IMR-90 (cell line): ENCODE results near the gene PFAS. TPM values are rescaled to one million over a fixed set of nuclear protein-coding genes. Genes with fewer than 3 reads are reported as not detected.

ENCODE experiments used
- ATAC-seq: fragments of 200-7000 bp; cut with Tn5 transposase; 2 replicates; pipeline ENCODE4 v1.9.1; 2020; ENCODE audit warnings: low read depth, mild to moderate bottlenecking, moderate library complexity
- BruUV-seq: library from RNA; stranded (reverse); fragments of 400-500 nt; replicated peaks from 2 replicates; lab custom pipeline; 2021; lab: Mats Ljungman, UMichigan
- CTCF ChIA-PET: fragments of 300-600 bp; formaldehyde crosslinking; extraction: SDS; loops from one replicate; lab custom pipeline; 2021; ENCODE audit warnings: antibody characterized with exemption; lab: Yijun Ruan, JAX
- POLR2A ChIA-PET: fragments of 300-600 bp; sonication (Branson Sonifier 250); formaldehyde crosslinking; loops from one replicate; lab custom pipeline; 2022; ENCODE audit warnings: antibody characterized with exemption; ENCODE audit not compliant: unreplicated experiment; lab: Charles Lee
- DNase-seq: peaks from one replicate; pipeline ENCODE4 v3.0.0; 2013
- H2AFZ ChIP-seq: replicated peaks from 2 replicates; pipeline ENCODE3; 2013; ENCODE audit warnings: low read length, mild to moderate bottlenecking; ENCODE audit not compliant: poor library complexity
- H2AK5ac ChIP-seq: 2 replicates; pipeline ENCODE4 v1.6.1; 2013; ENCODE audit warnings: low read depth, low read length, inconsistent platforms
- H2AK9ac ChIP-seq: replicated peaks from 2 replicates; pipeline ENCODE3; 2013; ENCODE audit warnings: mild to moderate bottlenecking, low read depth, low read length, moderate library complexity; ENCODE audit not compliant: poor library complexity
- H2BK120ac ChIP-seq: 2 replicates; pipeline ENCODE4 v1.6.1; 2013; ENCODE audit warnings: low read depth, low read length, inconsistent platforms
- H2BK15ac ChIP-seq: 3 replicates; pipeline ENCODE4 v1.6.1; 2013; ENCODE audit warnings: low read depth, low read length, inconsistent platforms
- H2BK20ac ChIP-seq: 2 replicates; pipeline ENCODE4 v1.6.1; 2013; ENCODE audit warnings: low read depth, mild to moderate bottlenecking, inconsistent platforms, low read length, moderate library complexity
- H2BK5ac ChIP-seq: 2 replicates; pipeline ENCODE4 v1.6.1; 2013; ENCODE audit warnings: mild to moderate bottlenecking, low read depth, low read length, inconsistent platforms; ENCODE audit not compliant: poor library complexity, severe bottlenecking
- H3K14ac ChIP-seq: replicated peaks from 2 replicates; pipeline ENCODE4 v1.6.1; 2013; ENCODE audit warnings: low read depth, low read length, inconsistent platforms
- H3K18ac ChIP-seq: 2 replicates; pipeline ENCODE4 v1.6.1; 2013; ENCODE audit warnings: low read depth, low read length, control low read depth
- H3K23ac ChIP-seq: 2 replicates; pipeline ENCODE4 v1.6.1; 2013; ENCODE audit warnings: low read depth, low read length, inconsistent platforms
- H3K27ac ChIP-seq: 2 replicates; pipeline ENCODE4 v1.5.1; 2013; ENCODE audit warnings: mild to moderate bottlenecking, control low read depth, low read length; ENCODE audit not compliant: insufficient read depth
- H3K27me3 ChIP-seq: 2 replicates; pipeline ENCODE4 v1.6.1; 2013; ENCODE audit warnings: low read length; ENCODE audit not compliant: control insufficient read depth, insufficient read depth
- H3K36me3 ChIP-seq: 2 replicates; pipeline ENCODE4 v1.6.1; 2013; ENCODE audit warnings: low read length, mixed read lengths; ENCODE audit not compliant: control insufficient read depth, insufficient read depth
- H3K4ac ChIP-seq: 2 replicates; pipeline ENCODE4 v1.6.1; 2013; ENCODE audit warnings: low read depth, low read length, inconsistent platforms
- H3K4me1 ChIP-seq: 2 replicates; pipeline ENCODE4 v1.6.1; 2013; ENCODE audit warnings: low read length, mixed read lengths; ENCODE audit not compliant: control insufficient read depth, insufficient read depth
- H3K4me2 ChIP-seq: 2 replicates; pipeline ENCODE4 v1.6.1; 2013; ENCODE audit warnings: low read depth, mild to moderate bottlenecking, control low read depth, low read length, moderate library complexity
- H3K4me3 ChIP-seq: 2 replicates; pipeline ENCODE4 v1.5.1; 2013; ENCODE audit warnings: low read depth, mild to moderate bottlenecking, control low read depth, low read length, moderate library complexity; ENCODE audit not compliant: insufficient read depth
- H3K56ac ChIP-seq: 2 replicates; pipeline ENCODE4 v1.6.1; 2013; ENCODE audit warnings: low read length, inconsistent platforms; ENCODE audit not compliant: insufficient read depth; ENCODE audit errors: extremely low read depth
- H3K79me1 ChIP-seq, 2 experiments: 2 replicates each; pipeline ENCODE4 v1.6.1; 2013; ENCODE audit warnings: low read length in 2 of 2, inconsistent platforms in 1 of 2, low read depth in 1 of 2
- H3K9ac ChIP-seq: 2 replicates; pipeline ENCODE4 v1.6.1; 2013; ENCODE audit warnings: low read depth, low read length, control low read depth
- H3K9me1 ChIP-seq: 2 replicates; pipeline ENCODE4 v1.6.1; 2013; ENCODE audit warnings: low read length, inconsistent platforms; ENCODE audit not compliant: insufficient read depth
- H3K9me3 ChIP-seq: 2 replicates; pipeline ENCODE4 v1.6.1; 2013; ENCODE audit warnings: low read length; ENCODE audit not compliant: control insufficient read depth, insufficient read depth
- H4K20me1 ChIP-seq: 2 replicates; pipeline ENCODE4 v1.6.1; 2013; ENCODE audit warnings: low read length, inconsistent platforms; ENCODE audit not compliant: insufficient read depth
- H4K5ac ChIP-seq: 2 replicates; pipeline ENCODE4 v1.6.1; 2013; ENCODE audit warnings: mild to moderate bottlenecking, low read depth, low read length, control low read depth
- H4K8ac ChIP-seq, 2 experiments: 2 replicates each; pipeline ENCODE4 v1.6.1; 2013; ENCODE audit warnings: low read depth in 2 of 2, low read length in 2 of 2, control low read depth in 1 of 2, inconsistent platforms in 1 of 2
- H4K91ac ChIP-seq: 2 replicates; pipeline ENCODE4 v1.6.1; 2013; ENCODE audit warnings: low read depth, low read length, inconsistent platforms; ENCODE audit not compliant: insufficient read depth
- BHLHE40 ChIP-seq: fragments of 150-350 bp; IDR thresholded peaks from 2 replicates; pipeline ENCODE4 v1.6.1; 2016; ENCODE audit warnings: mild to moderate bottlenecking, low read depth, low read length
- CEBPB ChIP-seq: IDR thresholded peaks from 2 replicates; pipeline ENCODE4 v1.6.1; 2012; ENCODE audit warnings: low read depth, low read length, improper control_type of control experiment
- CHD1 ChIP-seq: IDR thresholded peaks from 2 replicates; pipeline ENCODE4 v1.6.1; 2012; ENCODE audit warnings: low read depth, low read length, improper control_type of control experiment
- CTCF ChIP-seq: conservative IDR thresholded peaks from 2 replicates; pipeline ENCODE4 v1.5.1; 2012; ENCODE audit warnings: mild to moderate bottlenecking, low read depth, low read length, improper control_type of control experiment
- ELK1 ChIP-seq: fragments of 150-350 bp; IDR thresholded peaks from 2 replicates; pipeline ENCODE4 v1.6.1; 2016; ENCODE audit warnings: low read depth, mild to moderate bottlenecking, low read length, moderate library complexity, borderline replicate concordance
- MAZ ChIP-seq: IDR thresholded peaks from 2 replicates; pipeline ENCODE4 v1.6.1; 2012; ENCODE audit warnings: low read depth, mild to moderate bottlenecking, low read length, improper control_type of control experiment, moderate library complexity, borderline replicate concordance
- MXI1 ChIP-seq: IDR thresholded peaks from 2 replicates; pipeline ENCODE4 v1.6.1; 2012; ENCODE audit warnings: low read depth, mild to moderate bottlenecking, low read length, moderate library complexity, borderline replicate concordance
- NFE2L2 ChIP-seq: fragments of 150-350 bp; IDR thresholded peaks from 2 replicates; pipeline ENCODE4 v1.6.1; 2016; ENCODE audit warnings: low read depth, mild to moderate bottlenecking, low read length
- POLR2A ChIP-seq: IDR thresholded peaks from 2 replicates; pipeline ENCODE4 v1.6.1; 2012; ENCODE audit warnings: mild to moderate bottlenecking, low read depth, low read length
- RCOR1 ChIP-seq: IDR thresholded peaks from 2 replicates; pipeline ENCODE4 v1.6.1; 2012; ENCODE audit warnings: mild to moderate bottlenecking, low read length, improper control_type of control experiment; ENCODE audit not compliant: insufficient replicate concordance
- WGBS, 2 experiments: methylation state at CpG; one replicate each; pipeline versions ENCODE4 v1.1.5 to v1.1.7; 2013; ENCODE audit warnings: missing lambda C conversion rate in 2 of 2; ENCODE audit not compliant: insufficient read length in 1 of 2; ENCODE audit errors: extremely low coverage in 2 of 2; 5-methylcytosine and 5-hydroxymethylcytosine counted together
- dilution Hi-C: fragments of 300-500 bp; cut with HindIII; formaldehyde crosslinking; loops from one replicate; pipeline ENCODE4 v1.14.3; 2018; ENCODE audit warnings: low sequenced_read_pairs; ENCODE audit not compliant: unreplicated experiment
- in situ Hi-C: fragments of 300-500 bp; cut with MboI; formaldehyde crosslinking; loops from 3 replicates; pipeline ENCODE4 v1.14.3; 2019; ENCODE audit warnings: low sequenced_read_pairs, inconsistent platforms, mixed read lengths
- intact Hi-C: fragments of 100-400 bp; cut with micrococcal nuclease; formaldehyde crosslinking; loops from 2 replicates; pipeline ENCODE4 v1.10.0; 2022
- polyA plus RNA-seq, 3 experiments: library from polyadenylated mRNA; depleted of rRNA; stranded (reverse); fragments of >200 nt; gene quantifications; 2 replicates each; pipeline ENCODE4 v1.2.3, GENCODE V29; 2012; ENCODE audit warnings: low replicate concordance in 1 of 3
- total RNA-seq: library from RNA; depleted of rRNA; stranded (reverse); fragments of >200 nt; gene quantifications from 2 replicates; pipeline ENCODE4 v1.2.3, GENCODE V29; 2012
- TF ChIP-seq, protein P1 (sequence below): fragments of 150-350 bp; IDR thresholded peaks from 2 replicates; pipeline ENCODE4 v1.6.1; 2017; ENCODE audit warnings: mild to moderate bottlenecking, antibody characterized with exemption, low read length, low read depth

PFAS gene
- total and polyA plus RNA-seq, 2 of the 4 experiments (the other 2 are of a cell fraction): 20.7 to 26.2 TPM

- TF ChIP-seq ELK1: no peak
- no peak for TF ChIP-seq NFE2L2
- TF ChIP-seq MXI1: no peak
- no peak for TF ChIP-seq CEBPB
These were observed 11.9 kb upstream of the PFAS start (continued) for GRCh38 chr17:8237175-8237574.

DNA sequence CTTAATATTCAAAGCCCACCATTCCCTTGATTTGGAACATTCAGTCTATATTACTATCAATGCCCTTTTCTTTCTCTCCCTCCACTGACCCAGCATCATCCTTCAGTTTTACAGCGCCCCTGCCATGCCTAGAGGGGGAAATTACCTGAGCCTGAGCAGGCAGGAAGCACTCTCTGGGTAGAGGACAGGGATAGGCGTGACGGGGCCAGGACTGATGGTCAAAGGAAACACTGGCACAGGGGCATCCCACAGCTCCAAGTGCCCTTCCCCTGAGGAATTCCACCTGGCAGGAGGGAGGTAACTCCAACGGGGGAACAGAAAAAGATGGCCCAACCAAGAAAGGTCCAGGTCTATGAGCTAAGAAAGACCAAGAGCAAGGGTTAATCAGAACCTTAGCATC, 11.2 kb upstream of the PFAS start:
- H4K20me1 ChIP-seq: no peaks in the 10 kb centered on the region
- no peak overlapping the region for H3K23ac ChIP-seq
- ChIA-PET CTCF (no interaction called here), POLR2A (no interaction called here)
- H3K27ac ChIP-seq: no peak overlapping the region
- H2BK120ac ChIP-seq: no peak overlapping the region
- H3K4me1 ChIP-seq: no peaks in the 10 kb centered on the region
- no peak overlapping the region for H2AFZ ChIP-seq
- in situ Hi-C loops (no loop called here), dilution Hi-C loops (loop anchor here (25.0 kb wide), 1 partner anchor 126 kb away; the partner anchor contains the start of genes ALOXE3 and HES7), intact Hi-C loops (no loop called here)
- H4K5ac ChIP-seq: no peak overlapping the region
- no peak overlapping the region for H2AK5ac ChIP-seq
- no peak overlapping the region for H3K4ac ChIP-seq
- H3K27me3 ChIP-seq: no peaks in the 10 kb centered on the region
- no peak overlapping the region for H2AK9ac ChIP-seq
- H3K9ac ChIP-seq: no peak overlapping the region
- no peak overlapping the region for H3K18ac ChIP-seq
- no peak overlapping the region for H4K91ac ChIP-seq
- H3K14ac ChIP-seq: no peak overlapping the region
- ATAC-seq (no peak), DNase-seq (no peak)
- 100% methylated on average over 2 of the region's 4 CpGs; no CpG with 5 or more reads in 1 of the 2 experiments for WGBS, 2 experiments
- no peak overlapping the region for H2BK20ac ChIP-seq
- no peak overlapping the region for H2BK5ac ChIP-seq
- no peak overlapping the region for H4K8ac ChIP-seq
- no peak overlapping the region for H3K4me2 ChIP-seq
- peaks cover 31% of the 10 kb centered on the region for H3K36me3 ChIP-seq
- H3K9me3 ChIP-seq: no peaks in the 10 kb centered on the region
- TF ChIP-seq RCOR1 (no peak), CTCF (no peak), BHLHE40 (no peak), CHD1 (no peak), POLR2A (no peak), MAZ (no peak), CEBPB (no peak)
- TF ChIP-seq, protein P1, sequence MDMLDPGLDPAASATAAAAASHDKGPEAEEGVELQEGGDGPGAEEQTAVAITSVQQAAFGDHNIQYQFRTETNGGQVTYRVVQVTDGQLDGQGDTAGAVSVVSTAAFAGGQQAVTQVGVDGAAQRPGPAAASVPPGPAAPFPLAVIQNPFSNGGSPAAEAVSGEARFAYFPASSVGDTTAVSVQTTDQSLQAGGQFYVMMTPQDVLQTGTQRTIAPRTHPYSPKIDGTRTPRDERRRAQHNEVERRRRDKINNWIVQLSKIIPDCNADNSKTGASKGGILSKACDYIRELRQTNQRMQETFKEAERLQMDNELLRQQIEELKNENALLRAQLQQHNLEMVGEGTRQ: no peak
- no peak overlapping the region for H3K4me3 ChIP-seq
- no TSS peak for BruUV-seq
- H3K79me1 ChIP-seq: peaks cover 0 to 2% of the 10 kb centered on the region in 2 experiments; a peak in 2 of 4 replicates
- no peak overlapping the region for H3K56ac ChIP-seq
- H3K9me1 ChIP-seq: no peaks in the 10 kb centered on the region
- H2BK15ac ChIP-seq: no peak overlapping the region
